Measurements from ENCODE around the gene GPR137B. TPM values are rescaled to one million over a fixed set of nuclear protein-coding genes. Genes with fewer than 3 reads are reported as not detected.
"Not testable (repeated sequence)": the region's sequence is repeated elsewhere in the genome, so short reads cannot be mapped to it uniquely, and the experiment has no call there.

GPR137B gene
- 1.5 and 1.6 TPM in 2 replicates for total RNA-seq (2014; rRNA removed; shearing (Covaris generic))

- Histone ChIP-seq H3K4me3 (ENCODE audit: insufficient read depth, low read depth, low read length) (peak within 1 kb of the TSS; percentile 71), H3K36me3 (replicated peaks; ENCODE audit: control insufficient read depth, insufficient read depth, low read length) (no peaks in the 10 kb centered on the region), H3K27me3 (ENCODE audit: control insufficient read depth, insufficient read depth, low read length) (peaks cover 62% of the 10 kb centered on the region)
- no peak for DNase-seq
Observed at GRCh38 chr1:236142253-236143103, at the start of gene GPR137B. GPR137B (plus strand) TSS chr1:236142539; CDS start chr1:236142623, 84 bp downstream.

DNA sequence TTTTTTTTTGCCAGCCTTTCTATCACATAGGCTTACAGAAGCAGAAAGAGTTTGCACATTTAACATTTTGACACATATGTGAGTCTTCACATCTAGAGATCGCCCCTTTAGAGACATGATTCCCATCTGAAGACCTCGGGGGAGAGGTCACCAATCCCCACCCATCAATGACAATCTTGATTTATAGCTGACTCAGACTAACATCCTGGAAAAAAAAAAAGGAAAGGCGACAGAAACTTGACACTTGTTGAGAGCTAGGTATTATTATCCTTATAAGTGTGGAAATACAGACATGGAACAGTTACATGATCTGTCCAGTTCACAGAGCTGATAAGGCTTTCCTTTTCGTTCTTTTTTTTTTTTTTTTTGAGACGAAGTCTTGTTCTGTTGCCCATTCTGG is 49.4 kb upstream of the GPR137B start:
- H3K36me3 ChIP-seq (replicated peaks; ENCODE audit: control insufficient read depth, insufficient read depth, low read length), result no peaks in the 10 kb centered on the region
- no peak for DNase-seq
- H3K4me3 ChIP-seq (ENCODE audit: insufficient read depth, low read depth, low read length), result no peak overlapping the region
- no peaks in the 10 kb centered on the region for H3K27me3 ChIP-seq (ENCODE audit: control insufficient read depth, insufficient read depth, low read length)

DNA sequence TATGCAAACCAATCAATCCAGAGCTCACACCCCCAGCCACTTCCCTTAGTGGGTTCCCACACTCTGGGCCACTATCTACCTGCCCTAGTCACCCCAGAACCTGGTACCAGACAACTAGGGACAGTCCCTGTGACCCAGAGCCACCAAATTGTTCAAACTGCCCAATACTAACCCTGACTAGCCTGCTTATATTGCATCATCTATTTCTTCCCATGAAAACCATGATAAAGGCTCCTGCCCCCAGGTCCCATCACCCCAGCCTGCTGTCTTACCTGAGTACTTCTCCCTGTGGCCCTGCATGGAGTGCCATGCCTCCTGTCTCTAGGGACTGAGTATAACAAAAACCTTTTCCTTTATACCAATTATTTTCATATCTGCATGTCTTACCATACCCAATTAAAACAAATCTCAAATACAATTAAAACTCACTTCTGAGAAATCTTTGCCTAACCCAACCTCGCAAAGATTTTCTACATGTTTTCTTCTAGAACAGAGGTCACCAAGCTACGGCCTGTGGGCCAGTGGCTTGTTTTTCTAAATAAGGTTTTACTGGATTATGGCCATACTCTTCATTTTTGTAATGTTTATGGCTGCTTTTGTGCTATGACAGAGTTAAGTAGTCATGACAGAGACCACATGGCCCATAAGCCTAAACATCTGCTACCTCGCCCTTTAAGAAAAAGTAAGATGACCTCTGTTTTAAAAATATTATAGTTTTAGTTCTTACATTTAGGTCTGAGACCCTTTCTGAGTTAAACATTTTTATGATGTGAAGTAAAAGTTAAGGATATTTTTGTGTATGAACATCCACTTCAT is 46.4 kb upstream of the GPR137B start:
- H3K36me3 ChIP-seq (replicated peaks; ENCODE audit: control insufficient read depth, insufficient read depth, low read length), result no peaks in the 10 kb centered on the region
- no peaks in the 10 kb centered on the region for H3K27me3 ChIP-seq (ENCODE audit: control insufficient read depth, insufficient read depth, low read length)
- H3K4me3 ChIP-seq (ENCODE audit: insufficient read depth, low read depth, low read length), result no peak overlapping the region
- DNase-seq, result no peak

DNA sequence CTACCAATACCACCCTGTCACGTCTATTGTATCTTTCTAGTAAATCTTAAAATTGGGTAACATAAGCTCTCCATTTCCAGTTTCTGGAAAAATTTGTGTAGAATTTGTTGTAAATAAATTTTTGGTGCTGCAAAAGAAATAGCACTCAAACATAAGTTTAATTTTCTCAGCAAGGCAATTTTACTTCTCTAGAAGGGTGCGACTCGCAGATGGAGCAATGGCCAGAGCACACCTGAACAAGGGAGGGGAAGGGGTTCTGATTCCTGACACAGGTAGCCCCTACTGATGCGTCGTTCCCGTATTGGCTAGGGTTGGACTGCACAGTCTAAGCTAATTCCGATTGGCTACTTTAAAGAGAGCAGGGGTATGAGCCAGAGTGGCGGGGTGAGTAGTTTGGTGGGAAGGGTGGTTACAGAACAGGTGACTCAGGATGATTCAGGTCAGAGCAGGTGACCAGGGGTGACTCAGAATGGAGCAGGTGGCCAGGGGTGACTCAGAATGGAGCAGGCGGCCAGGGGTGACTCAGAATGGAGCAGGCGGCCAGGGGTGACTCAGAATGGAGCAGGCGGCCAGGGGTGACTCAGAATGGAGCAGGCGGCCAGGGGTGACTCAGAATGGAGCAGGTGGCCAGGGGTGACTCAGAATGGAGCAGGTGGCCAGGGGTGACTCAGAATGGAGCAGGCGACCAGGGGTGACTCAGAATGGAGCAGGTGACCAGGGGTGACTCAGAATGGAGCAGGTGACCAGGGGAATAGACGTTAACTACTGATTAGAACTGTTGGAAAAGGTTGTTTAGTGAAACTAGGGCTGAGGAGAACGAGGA is 45.5 kb upstream of the GPR137B start:
- not testable (repeated sequence) for H3K27me3 ChIP-seq (ENCODE audit: control insufficient read depth, insufficient read depth, low read length); H3K4me3 ChIP-seq (ENCODE audit: insufficient read depth, low read depth, low read length); DNase-seq; H3K36me3 ChIP-seq (replicated peaks; ENCODE audit: control insufficient read depth, insufficient read depth, low read length)

DNA sequence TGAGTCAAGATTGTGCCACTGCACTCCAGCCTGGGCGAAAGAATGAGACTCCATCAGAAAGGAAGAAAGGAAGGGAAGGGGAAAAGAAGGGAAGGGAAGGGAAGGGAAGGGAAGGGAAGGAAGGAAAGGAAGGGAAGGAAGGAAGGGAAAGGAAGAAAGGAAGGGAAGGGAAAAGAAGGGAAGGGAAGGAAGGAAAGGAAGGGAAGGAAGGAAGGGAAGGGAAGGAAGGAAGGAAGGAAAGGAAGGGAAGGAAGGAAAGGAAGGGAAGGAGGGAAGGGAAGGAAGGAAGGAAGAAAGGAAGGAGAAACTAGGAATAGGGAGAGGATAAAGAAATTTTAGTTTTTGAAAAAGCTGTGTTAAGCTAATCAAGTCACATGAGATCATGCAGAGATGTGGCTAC is 44.1 kb upstream of the GPR137B start:
- Histone ChIP-seq H3K36me3 (replicated peaks; ENCODE audit: control insufficient read depth, insufficient read depth, low read length) (no peaks in the 10 kb centered on the region), H3K27me3 (ENCODE audit: control insufficient read depth, insufficient read depth, low read length) (no peaks in the 10 kb centered on the region), H3K4me3 (ENCODE audit: insufficient read depth, low read depth, low read length) (no peak overlapping the region)
- no peak for DNase-seq

- H3K36me3 ChIP-seq (replicated peaks; ENCODE audit: control insufficient read depth, insufficient read depth, low read length), result no peaks in the 10 kb centered on the region
- H3K4me3 ChIP-seq (ENCODE audit: insufficient read depth, low read depth, low read length), result no peak overlapping the region
- no peaks in the 10 kb centered on the region for H3K27me3 ChIP-seq (ENCODE audit: control insufficient read depth, insufficient read depth, low read length)
- no peak for DNase-seq
Observed at GRCh38 chr1:236099355-236099974, 42.9 kb upstream of the GPR137B start.

GRCh38 chr1:236100799-236101198 is 41.5 kb upstream of the GPR137B start:
- Histone ChIP-seq H3K4me3 (ENCODE audit: insufficient read depth, low read depth, low read length) (no peak overlapping the region), H3K27me3 (ENCODE audit: control insufficient read depth, insufficient read depth, low read length) (no peaks in the 10 kb centered on the region; the same call in 1 of the 2 replicates), H3K36me3 (replicated peaks; ENCODE audit: control insufficient read depth, insufficient read depth, low read length) (no peaks in the 10 kb centered on the region)
- no peak for DNase-seq

DNA sequence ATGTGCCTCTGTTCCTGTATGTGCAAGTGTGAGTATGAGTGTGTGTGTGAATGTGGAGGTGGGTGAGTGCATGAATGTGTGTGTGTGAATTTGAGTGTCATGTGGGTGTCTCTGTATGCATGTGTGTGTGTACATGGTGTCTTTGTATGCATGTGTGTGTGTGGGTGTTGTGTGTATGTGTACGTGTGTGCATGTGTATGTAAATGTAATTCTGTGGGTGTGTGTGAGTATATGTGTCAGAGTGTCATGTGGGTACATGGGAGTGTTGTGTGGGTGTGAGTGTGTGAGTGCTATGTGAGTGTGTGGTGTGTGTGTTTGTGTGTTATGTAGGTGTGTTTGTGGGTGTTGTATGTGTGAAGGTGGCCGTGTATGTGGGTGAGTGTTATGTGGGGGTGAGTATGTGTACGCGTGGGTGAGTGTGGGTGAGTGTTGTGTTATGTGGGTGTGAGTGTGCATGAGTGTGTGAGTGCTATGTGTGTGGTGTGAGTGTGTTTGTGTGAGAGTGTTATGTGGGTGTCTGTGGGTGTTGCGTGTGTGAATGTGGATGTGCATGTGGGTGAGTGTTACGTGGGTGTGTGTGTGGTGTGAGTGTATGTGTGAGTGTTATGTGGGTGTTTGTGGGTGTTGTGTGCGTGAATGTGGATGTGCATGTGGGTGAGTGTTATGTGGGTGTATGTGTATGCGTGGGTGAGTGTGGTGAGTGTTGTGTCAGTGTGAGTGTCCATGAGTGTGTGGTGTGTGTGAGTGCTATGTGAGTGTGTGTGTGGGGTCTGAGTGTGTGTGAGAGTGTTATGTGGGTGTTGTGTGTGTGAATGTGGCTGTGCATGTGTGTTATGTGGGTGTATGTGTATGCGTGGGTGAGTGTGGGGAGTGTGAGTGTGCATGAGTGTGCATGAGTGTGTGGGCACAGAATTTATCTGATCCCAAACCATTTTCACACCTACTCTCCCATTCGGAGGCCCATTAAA is 40.8 kb upstream of the GPR137B start:
- H3K4me3 ChIP-seq (ENCODE audit: insufficient read depth, low read depth, low read length), result no peak overlapping the region
- no peak for DNase-seq
- no peaks in the 10 kb centered on the region for H3K36me3 ChIP-seq (replicated peaks; ENCODE audit: control insufficient read depth, insufficient read depth, low read length)
- H3K27me3 ChIP-seq (ENCODE audit: control insufficient read depth, insufficient read depth, low read length), result no peaks in the 10 kb centered on the region; the same call in 1 of the 2 replicates

- no peaks in the 10 kb centered on the region for H3K36me3 ChIP-seq (replicated peaks; ENCODE audit: control insufficient read depth, insufficient read depth, low read length)
- H3K27me3 ChIP-seq (ENCODE audit: control insufficient read depth, insufficient read depth, low read length), result no peaks in the 10 kb centered on the region; the same call in 1 of the 2 replicates
- no peak for DNase-seq
- no peak overlapping the region for H3K4me3 ChIP-seq (ENCODE audit: insufficient read depth, low read depth, low read length)
Observed at GRCh38 chr1:236102611-236103010, 39.7 kb upstream of the GPR137B start.

- peak; percentile 80 for DNase-seq
- no peaks in the 10 kb centered on the region; the same call in 1 of the 2 replicates for H3K27me3 ChIP-seq (ENCODE audit: control insufficient read depth, insufficient read depth, low read length)
- H3K36me3 ChIP-seq (replicated peaks; ENCODE audit: control insufficient read depth, insufficient read depth, low read length), result no peaks in the 10 kb centered on the region
- no peak overlapping the region for H3K4me3 ChIP-seq (ENCODE audit: insufficient read depth, low read depth, low read length)
Observed at GRCh38 chr1:236103059-236103458, 39.3 kb upstream of the GPR137B start.

DNA sequence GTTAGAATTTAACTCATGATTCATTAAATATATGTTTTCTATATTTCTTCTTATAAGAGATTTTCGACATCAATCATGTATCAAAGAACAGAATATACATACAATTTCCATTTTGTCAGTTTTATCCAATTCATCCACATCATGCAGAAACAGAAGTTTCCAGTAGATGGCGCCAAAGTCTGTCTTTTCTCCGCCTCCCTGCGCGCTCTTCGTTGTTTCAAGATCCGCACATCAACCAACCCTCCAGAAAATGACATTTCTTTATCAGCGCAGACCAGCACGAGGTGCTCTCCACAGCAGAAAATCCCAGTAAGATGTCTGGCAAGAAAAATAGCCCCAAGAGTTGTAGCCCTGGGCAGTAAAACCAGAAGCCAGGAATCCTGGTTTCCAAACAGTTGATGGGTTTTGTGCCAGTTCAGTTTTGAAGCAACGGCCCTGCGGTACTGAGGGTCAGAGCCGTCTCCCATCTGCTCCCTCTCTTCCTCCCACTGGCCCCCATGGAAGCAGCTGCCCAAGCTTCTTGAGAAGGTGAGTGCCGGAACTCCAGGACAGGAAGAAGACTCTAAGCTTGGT is 38.6 kb upstream of the GPR137B start:
- Histone ChIP-seq H3K4me3 (ENCODE audit: insufficient read depth, low read depth, low read length) (no peak overlapping the region), H3K27me3 (ENCODE audit: control insufficient read depth, insufficient read depth, low read length) (no peaks in the 10 kb centered on the region; the same call in 1 of the 2 replicates), H3K36me3 (replicated peaks; ENCODE audit: control insufficient read depth, insufficient read depth, low read length) (no peaks in the 10 kb centered on the region)
- peak; percentile 89 for DNase-seq

- H3K27me3 ChIP-seq (ENCODE audit: control insufficient read depth, insufficient read depth, low read length), result no peaks in the 10 kb centered on the region; the same call in 1 of the 2 replicates
- no peak overlapping the region for H3K4me3 ChIP-seq (ENCODE audit: insufficient read depth, low read depth, low read length)
- no peaks in the 10 kb centered on the region for H3K36me3 ChIP-seq (replicated peaks; ENCODE audit: control insufficient read depth, insufficient read depth, low read length)
- DNase-seq, result no peak
Observed at GRCh38 chr1:236107121-236107907, 35.0 kb upstream of the GPR137B start.
